Skin epidermis (tissue), 12 donors: ENCODE measurements around the gene RHBDF1.
"Not testable (repeated sequence)": the region's sequence is repeated elsewhere in the genome, so short reads cannot be mapped to it uniquely, and the experiment has no call there.

Experiments
- H3K27ac ChIP-seq, 21 experiments: fragments of 200-600 bp; sonication (generic) in 11 of 21; one replicate each; pipeline ENCODE4 v1.5.0; 2020; ENCODE audit warnings: mild to moderate bottlenecking in 3 of 21, inconsistent platforms in 2 of 21, moderate library complexity in 2 of 21
- H3K4me3 ChIP-seq, 7 experiments: fragments of 200-600 bp; sonication (generic) in 2 of 7; one replicate each; pipeline ENCODE4 v1.5.0; 2020; ENCODE audit warnings: inconsistent platforms in 2 of 7, mild to moderate bottlenecking in 2 of 7, moderate library complexity in 1 of 7

The RHBDF1 gene

DNA sequence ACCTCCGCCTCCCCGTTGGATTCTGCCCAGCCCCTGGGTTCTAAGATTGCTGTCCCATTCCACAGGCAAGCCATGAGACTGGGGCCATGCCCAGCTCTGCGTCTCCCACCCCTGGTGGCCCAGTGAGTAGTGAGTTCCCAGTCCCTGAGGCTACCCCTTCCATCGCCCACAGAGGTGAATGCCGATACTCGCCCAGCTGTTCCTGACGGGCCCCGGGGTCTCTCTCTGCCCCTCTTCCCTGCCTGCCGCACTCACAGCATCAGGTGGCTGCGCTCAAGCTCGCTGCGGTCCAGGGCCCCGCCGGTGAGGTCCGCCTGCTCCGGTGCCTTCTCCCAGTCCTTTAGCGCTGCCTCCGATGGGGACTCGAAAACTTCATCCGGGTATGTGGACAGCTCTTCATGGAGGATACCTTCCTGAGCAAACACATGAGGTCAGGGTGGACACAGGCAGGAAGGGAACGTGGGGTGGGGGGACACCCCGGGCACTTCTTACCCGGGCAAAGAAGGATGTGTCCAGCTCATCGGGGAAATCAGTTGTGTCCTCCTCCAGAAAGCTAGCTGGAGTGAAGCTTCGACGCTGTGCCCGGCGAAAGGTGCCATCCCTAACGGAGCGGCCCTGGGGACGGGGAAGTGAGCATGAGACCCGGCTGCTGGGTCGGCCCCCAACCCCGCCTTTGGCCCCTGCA, 10.0 kb downstream of the RHBDF1 start:
- H3K4me3 ChIP-seq = no peak overlapping the region
- no peak overlapping the region for H3K27ac ChIP-seq

DNA sequence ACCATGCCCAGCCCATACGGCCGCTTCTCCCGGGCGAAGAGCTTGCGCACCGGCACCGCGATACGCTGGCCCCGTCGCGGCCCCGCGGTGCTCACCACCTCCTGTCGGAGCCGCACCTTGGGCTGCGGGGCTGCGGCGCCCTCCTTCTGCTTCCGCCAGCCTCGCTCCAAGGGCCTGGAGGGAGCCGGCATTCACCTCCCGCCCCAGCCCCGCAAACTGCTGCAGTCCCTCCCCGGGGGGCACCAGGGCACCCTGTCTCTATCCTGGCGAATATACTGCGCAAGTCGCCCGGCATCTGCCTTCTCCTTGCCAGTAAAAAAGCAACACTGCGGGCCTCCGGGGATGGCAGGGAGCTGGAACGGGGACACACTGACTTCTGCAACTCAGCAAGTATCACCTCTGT, 10.6 kb downstream of the RHBDF1 start:
- no peak overlapping the region for H3K4me3 ChIP-seq
- no peak overlapping the region for H3K27ac ChIP-seq

DNA sequence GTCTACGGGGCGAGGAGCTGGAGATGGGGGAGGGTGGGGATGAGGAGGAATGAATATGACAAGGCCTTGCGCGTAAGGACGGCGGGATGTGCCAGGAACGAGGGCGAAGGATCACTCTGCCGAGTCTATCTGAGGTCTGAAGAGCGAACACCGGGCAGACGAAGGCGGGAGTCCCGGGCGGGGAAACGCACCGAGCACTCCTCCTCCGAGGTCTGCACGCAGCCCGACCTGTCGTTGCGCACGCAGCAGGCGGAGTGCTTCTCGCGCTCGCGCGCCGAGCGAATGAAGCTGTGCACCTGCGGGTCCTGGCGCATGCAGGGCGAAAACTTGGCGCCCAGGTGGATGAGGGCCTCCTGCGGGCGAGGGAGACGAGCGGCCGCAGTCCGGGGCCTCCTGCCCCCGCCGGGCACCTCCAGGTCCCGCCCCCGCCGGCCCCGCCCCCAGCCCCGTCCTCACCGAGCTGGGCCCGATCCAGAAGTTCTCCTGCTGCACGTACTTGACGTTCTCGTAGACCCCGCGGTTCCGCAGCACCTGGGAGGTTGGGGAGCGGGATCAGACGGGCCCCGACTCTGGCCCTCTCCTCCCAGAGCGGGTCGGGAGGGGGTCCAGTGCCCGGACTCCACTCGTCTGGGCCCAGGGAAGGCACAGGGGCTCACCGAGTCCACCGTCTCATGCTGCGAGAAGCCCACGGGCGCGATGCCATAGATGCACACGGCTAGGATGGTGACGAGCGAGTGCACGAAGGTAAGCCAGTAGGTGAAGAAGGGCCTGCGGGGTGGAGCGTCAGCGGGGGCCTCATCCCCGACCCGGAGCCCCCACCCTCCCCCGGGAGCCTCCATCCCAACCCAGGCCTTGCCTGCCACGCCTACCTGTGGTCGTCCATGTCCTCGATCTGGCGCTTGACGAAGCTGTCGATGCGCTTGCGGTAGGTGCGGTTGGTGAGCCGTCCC, 11.2 kb downstream of the RHBDF1 start:
- Histone ChIP-seq H3K27ac (no peak overlapping the region), H3K4me3 (no peak overlapping the region)

DNA sequence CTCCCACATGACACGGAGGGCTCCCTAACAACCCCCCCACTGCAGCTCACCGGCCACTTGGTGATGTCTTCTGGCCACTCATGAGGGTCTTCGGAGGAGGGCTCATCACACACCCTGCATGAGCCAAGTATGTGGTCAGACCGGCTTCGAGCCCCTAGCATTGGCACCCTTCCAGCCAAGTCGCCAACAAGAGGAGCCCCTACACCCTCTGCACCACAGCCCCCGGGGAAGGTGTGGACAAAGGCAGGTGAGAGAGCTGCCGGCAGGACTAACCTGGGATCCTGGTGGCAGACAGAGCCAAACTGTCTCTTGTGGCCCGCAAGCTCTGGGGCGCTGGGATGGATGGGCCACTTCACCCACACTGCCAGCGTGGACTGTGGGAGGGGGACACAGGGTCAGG, 12.3 kb downstream of the RHBDF1 start:
- Histone ChIP-seq H3K4me3 (no peak overlapping the region), H3K27ac (no peak overlapping the region)

DNA sequence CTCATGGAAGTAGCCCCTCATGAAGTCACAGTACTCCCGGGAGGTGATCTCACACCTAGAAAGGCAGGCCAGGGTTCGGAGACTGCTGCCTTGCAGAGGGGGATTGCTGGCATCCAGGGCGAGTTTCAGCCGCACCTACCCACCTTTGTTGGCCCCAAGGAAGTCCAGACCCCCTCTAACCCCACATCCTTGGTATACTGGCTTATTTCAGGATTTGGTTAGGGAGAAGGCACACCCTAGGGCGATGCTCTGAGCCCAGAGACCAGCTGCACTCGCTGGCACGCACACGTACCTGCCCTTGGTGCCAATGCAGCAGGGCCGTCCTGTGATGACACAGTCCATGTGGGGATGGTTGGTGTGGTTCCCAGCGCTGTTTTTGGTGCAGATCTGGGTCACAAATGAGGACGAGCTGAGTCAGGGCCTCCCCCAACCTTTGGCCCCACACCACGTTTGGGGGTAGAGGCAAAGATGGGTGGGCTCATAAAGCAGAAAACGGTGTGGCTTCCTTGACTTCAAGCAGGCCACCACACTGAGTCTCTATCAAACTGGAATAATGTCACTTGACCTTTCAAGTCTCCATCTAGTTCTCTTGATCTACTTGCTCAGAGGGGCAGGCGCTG, 12.9 kb downstream of the RHBDF1 start:
- Histone ChIP-seq H3K4me3 (no peak overlapping the region), H3K27ac (no peak overlapping the region)

DNA sequence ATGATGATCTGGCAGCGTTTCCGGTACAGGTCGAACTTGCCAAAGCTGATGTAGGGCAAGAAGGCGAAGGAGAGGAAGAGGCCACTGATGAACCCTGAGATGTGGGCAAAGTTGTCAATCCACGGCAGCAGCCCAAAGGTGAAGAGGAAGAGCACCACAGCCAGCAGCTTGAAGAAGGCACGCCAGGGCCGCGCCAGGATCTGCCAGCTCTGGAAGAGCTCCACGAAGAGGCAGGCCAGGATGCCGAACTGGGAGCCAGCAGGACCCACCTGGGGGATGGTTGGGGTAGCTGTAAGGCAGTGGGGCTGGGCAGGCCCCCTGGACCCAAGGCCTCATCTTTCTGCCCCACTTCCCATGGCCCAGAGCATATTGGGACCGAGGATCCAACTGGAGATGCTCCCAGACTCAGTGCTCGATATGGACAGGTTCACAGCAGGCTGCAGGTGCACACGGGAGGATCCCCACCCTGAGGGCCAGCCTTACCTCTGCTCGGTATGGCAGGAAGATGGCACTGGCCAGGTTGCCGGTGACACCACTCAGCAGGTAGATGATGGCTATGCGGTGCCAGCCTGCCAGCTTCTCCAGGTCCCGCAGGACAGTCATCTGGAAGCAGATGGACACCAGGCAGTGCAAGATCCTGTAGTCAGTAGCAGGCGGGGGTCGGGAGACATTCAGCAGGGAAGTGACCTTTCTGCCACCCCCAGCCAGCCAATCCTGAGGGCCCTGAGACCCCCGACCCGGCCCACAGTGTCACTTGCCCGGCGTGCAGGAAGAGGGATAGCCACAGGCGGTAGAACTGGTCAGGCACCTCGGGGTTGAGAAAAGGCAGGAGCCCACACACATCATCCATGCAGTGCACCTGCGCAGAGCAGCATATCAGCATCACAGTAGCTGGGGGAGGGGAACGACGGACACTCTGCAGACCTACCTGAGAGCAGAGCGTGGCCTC, 13.7 kb downstream of the RHBDF1 start:
- Histone ChIP-seq H3K27ac (peak overlapping the region in 1 of 21 experiments; percentile 13), H3K4me3 (no peak overlapping the region)

DNA sequence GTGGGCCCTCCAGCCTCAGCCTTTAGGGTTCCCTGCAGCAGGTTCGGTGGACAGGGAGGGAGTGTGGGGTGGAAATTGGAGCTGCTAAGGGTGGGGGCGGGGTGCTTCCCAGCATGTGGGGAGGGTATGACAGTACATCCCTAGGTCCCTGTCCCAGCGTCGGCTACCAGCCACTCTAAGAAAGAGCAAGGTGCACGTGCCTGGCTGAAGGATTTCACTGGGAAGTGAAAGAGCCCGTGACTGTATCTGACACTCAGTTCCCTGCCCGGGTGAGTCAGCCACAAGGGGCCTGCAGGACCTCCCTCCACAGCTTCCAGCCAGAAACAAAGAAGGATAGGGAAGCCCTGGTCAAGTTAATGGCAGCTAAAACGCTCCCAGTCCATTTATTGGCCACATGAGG, 14.7 kb downstream of the RHBDF1 start:
- no peak overlapping the region for H3K4me3 ChIP-seq
- no peak overlapping the region for H3K27ac ChIP-seq

DNA sequence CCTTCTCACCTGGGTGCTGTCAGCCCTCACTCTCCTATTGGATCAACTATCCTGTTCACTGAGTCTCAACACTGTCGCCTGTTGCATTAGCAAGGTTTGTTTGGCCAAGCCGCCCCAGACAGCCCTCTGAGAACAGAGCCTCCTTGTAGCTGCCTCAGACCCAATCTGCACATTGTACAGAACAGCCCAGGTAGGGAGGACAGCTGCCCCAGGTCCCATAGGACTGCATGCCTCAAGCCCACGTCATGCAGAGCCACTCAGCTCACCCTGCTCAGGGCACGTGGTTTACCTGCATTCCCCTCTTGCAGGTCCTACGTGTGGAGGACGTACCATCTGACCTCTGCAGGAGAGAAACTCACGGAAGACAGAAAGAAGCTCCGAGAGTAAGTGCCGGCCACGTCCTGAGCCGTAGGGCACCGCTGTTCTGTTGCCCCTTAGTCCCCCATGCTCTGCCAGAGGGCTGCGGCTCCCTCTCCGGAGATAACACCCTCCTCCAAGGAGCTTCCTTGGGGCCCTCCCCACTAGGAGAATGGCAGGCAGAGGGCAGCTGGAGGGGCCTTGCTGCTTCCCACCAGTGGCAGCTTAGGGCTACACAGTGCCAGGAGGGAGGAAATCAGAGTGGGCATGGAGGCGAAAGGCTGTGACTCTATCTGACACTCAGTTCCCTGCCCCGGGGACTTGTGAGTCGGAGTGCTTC, 16.1 kb downstream of the RHBDF1 start:
- H3K4me3 ChIP-seq = no peak overlapping the region
- no peak overlapping the region for H3K27ac ChIP-seq

DNA sequence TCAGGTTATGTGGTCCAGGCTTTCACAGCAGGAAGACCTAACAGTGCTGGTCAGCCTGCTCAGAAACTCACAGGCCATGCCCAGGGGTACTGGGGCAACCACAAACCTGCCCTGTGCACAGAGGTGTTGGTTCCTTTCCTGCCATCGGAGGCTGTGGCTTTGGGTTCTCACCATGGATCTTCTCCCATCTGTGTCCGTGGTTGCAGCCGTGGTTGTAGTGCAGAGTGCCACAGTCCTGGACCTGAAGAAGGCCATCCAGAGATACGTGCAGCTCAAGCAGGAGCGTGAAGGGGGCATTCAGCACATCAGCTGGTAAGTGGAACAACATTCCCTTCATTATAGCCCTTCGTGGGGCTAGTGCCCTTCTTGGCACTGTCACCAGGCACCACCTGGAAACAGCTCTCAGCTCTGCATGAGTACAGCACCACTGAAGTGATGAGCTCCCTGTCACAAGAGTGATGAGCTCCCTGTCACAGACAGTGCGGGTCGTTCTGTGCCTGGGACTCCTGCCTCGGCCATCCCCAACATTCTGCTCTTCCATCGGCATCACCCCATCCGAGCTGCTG, 16.8 kb downstream of the RHBDF1 start:
- no peak overlapping the region for H3K27ac ChIP-seq
- no peak overlapping the region for H3K4me3 ChIP-seq

DNA sequence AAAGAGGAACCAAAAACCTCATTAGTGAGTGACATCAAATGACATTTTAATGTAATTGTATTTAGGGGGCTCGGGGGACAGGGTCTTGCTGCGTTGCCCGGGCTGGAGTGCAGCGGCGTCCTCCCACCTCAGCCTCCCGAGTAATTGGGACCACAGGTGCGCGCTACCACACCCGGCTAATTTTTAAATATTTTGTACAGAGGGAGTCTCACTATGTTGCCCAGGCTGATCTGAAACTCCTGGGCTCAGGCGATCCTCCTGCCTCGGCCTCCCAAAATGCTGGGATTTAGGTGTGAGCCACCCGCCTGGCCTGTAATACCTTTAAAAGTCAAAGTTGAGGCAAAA, 18.2 kb downstream of the RHBDF1 start:
- Histone ChIP-seq H3K4me3 (peak overlapping the region; percentile 59 to 94 (median 73)), H3K27ac (peak overlapping the region in 19 of 21 experiments; percentile 46 to 88 (median 77))

DNA sequence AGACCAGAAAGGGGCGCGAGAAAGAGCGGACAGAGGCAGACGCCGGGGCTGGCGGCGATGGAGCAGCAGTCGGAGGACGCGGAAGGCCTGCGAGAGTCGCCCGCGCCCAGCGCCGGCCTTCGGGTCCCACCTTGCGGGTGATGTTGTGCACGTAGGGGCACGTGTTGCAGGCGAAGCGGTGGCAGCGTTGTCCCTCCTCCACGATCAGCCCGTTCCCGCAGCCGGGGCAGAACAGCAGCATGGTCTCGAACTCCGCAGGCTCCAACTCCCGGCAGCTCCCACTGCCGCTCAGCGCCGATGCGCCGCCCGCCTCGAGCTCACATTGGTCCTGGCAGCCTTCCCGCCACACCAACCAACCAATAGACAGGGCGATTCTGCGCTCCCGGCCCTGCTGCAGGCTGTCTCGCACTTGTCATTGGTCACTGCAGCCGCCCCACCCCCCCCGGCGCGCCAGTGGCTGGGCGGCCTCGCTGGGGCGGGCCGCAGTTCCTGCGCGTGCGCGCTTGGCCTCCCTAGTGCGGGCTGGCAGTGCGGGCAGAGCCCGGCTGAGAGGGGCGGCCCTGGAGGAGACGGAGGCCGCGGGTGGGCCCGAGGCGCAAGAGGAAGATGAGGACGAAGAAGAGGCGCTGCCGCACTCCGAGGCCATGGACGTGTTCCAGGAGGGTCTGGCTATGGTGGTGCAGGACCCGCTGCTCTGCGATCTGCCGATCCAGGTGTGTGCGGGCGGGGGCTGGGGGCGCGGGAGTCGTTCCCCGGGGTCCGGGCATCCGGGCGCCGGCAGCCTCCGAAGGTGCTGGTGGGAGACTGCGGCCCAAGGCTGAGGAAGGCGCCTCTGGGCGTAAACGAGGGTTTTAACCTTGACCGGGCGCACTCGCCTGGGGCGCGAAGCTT, 18.8 kb downstream of the RHBDF1 start, which contains the start of the genes POLR3K and SNRNP25:
Gene POLR3K, minus strand, starts transcription at position 263 of the 891 bp plus-strand sequence. Its CDS starts 22 bp downstream, at position 241.
Gene SNRNP25, plus strand, starts transcription at position 483 of the 891 bp plus-strand sequence. Its CDS starts 189 bp downstream, at position 672.
- Histone ChIP-seq H3K27ac (peak within 1 kb of the TSS in 20 of 21 experiments; percentile 43 to 88 (median 78)), H3K4me3 (peak within 1 kb of the TSS; percentile 59 to 94 (median 73))

DNA sequence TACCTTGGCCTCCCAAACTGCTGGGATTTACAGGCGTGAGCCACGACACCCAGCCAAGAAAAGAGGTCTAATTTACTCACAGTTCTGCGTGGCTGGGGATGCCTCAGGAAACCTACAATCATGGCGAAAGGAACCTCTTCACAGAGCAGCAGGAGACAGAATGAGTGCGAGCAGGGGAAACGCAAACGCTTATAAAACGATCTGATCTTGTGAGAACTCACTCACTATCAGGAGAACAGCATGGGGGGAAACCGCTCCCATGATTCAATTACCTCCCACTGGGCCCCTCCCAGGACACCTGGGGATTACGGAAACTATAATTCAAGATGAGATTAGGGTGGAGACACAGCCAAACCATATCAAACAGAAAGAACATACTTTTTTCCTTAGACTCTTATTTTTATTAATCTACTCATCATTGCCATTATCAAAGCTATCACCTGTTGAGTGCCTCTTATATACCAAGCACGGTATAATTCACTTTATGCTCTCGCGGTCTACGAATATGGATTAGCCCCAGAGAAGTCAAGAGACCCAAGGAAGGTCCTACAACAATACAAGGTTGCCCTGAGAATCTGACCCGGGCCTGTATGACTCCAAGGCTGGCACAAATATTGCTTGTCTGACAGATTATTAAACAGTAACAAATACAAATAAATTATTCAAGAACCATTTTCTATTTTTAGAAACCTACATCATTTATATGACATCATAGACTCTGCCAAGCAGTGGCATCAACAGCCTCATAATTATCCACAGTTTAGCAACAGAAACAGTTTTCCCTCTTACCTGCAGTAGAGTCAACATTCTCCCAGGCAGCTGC, 21.5 kb downstream of the RHBDF1 start:
- no peak overlapping the region for H3K27ac ChIP-seq
- H3K4me3 ChIP-seq = no peak overlapping the region

DNA sequence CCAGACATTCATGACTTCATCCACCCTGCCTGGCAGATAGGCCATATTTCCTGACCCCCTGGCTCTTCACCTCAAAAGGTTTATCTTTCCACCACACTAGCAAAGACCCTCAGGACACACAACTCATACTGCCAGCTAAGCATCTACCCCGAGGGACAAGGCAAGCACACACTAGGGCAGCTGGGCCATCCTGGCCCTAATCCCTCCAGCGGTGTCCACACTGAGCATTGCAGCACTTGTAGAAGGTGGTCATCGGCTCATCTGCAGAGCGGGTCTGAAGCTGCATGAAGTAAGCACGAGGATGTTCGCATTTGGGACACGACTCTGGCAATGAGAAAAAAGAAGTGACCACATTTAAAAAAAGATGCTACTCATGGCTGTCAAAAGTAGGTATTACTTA, 25.2 kb downstream of the RHBDF1 start:
- no peak overlapping the region for H3K27ac ChIP-seq
- no peak overlapping the region for H3K4me3 ChIP-seq

DNA sequence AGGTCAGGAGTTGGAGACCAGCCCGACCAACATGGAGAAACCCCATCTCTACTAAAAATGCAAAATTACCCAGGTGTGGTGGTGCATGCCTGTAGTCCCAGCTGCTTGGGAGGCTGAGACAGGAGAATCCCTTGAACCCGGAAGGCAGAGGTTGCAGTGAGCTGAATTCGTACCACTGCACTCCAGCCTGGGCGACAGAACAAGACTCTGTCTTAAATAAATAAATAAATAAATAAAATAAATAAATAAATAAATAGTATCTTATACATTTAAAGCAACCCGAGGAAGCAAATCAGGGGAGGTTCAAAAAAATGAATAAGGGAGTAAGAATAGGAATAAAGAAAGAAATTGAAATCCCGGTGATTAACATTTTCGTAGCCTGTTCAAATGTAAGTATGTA, 25.9 kb downstream of the RHBDF1 start:
- H3K4me3 ChIP-seq, H3K27ac ChIP-seq: not testable (repeated sequence)

DNA sequence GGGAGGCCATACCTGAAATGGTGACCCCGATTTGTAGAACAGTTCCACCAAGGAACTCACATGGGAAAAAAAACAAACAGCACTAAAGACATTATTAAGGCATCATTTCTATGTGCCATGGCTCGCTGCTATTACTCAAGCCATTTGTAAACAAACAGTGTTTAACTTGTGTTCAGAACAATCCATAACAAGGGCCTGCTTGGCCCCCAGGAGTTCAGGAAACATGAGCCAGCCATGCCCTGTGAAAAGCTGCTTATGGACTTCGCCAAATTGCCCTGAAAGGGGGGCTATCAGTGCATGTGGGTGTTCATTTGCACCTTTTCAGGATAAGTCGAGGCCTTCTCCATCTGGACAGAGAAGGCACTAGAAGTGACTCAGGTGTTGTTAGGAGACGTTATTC, 27.0 kb downstream of the RHBDF1 start:
- Histone ChIP-seq H3K4me3 (no peak overlapping the region), H3K27ac (no peak overlapping the region)

DNA sequence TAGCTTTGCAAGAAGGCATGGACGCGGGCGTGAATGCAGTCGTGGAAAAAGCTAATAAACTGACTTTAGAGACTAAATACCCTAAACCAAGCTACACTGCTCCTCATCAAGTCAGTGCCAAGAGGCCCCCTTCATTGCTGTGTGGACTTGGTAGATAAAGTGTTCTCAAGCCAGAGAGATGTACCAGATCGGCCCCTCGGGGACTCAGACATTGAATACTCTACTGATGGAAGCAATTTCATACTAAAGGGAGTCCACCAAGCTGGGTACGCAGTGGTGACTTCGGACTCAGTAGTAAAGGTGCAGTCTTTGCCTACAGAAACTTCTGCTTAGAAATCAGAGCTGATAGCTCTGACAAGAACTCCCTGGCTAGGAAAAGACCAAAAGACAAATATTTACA, 27.8 kb downstream of the RHBDF1 start:
- Histone ChIP-seq H3K27ac (no peak overlapping the region), H3K4me3 (no peak overlapping the region)

DNA sequence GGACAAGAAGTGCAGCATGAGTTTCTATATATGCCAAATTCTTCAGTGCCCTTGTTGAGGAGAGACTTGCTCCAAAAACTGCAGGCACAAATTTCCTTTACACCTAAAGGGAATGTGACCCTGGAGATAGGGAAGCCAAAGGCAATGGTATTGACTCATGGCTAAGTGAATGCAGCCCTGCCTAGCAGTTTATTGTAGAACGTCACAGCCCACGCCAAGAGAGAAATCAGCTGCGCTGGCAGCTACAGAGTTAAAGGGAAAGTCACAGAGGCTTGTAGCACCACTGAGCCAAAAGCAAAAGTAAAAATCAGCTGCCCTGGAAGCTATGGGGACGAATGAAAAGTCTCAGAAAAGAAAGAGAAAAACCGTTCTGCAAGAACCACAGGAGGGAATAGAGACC, 29.1 kb downstream of the RHBDF1 start:
- Histone ChIP-seq H3K4me3 (no peak overlapping the region), H3K27ac (no peak overlapping the region)
